Activated CD4-positive, alpha-beta T cell treated with anti-CD3 and anti-CD28 coated beads, Interleukin-2, amount 50 U/mL, for 4 hours (primary cell): Measurements from ENCODE around the gene KRR1.
"Not testable (repeated sequence)": the region's sequence is repeated elsewhere in the genome, so short reads cannot be mapped to it uniquely, and the experiment has no call there.

Source experiments
- DNase-seq, 2 experiments: peaks; one replicate each; pipeline ENCODE4 v3.0.0-alpha.2; 2020

Gene KRR1

DNA sequence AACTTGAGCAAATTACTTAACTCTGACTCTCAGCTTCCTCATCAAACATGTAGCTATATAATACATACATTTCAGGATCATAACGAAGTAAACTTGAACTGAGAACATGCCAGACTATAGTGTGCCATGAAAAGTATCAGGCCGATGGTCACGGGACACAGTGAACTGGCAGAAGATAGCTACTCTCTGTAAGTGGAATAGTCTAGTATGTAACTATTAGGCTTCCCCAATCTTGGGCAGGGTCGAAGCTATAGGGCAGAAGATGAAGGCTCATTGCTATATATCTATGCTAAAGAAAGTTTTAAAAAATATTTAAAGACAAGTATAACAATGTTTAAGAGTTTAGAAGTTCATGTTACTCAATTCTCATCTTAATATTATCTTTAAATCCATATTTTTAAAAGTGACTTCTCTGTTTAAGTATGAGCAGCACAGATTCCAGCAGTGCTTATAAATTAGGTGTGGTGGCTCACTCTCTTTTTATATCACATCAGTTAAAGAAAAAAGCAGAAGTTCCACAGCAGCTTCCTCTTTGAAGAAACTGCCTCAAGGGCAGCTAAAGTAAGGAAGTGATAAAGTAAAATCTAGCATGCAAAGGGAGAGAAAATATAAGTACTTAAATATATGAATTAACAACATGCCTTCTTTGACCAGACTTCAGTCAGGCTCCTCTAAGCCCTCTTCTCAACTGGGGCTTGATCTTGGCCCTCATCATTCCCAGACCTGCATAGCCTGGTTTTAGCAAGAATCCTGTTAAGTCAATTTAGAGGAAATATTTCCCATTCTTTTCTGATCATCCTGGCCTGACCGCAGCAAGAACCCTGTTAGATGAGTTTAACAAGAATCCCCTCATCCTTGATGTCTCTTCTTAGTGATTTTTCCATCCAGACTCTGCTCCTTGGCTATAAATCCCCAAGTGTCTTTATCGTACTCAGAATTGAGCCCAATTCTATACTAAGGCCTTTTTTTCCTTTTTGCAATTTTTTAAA is 39.2 kb downstream of the KRR1 start:
- no peak for DNase-seq

DNA sequence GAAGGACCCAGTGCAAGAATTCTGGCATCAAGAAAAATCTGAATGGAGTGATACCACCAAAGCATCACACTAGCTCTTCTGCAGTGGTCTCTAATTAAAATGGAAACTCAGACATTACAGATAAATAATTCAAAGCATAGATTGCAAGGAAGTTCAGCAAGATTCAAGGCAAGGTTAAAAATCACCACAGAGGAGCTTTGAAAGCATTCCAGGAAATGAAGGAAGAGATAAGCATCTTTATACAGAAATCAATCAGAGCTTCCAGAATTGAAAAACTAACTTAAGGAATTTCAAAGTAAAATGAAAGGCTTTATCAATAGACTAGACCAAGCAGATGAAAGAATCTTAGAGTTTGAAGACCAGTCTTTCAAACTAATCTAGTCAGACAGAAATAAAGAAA is 51.2 kb downstream of the KRR1 start:
- no peak for DNase-seq

DNA sequence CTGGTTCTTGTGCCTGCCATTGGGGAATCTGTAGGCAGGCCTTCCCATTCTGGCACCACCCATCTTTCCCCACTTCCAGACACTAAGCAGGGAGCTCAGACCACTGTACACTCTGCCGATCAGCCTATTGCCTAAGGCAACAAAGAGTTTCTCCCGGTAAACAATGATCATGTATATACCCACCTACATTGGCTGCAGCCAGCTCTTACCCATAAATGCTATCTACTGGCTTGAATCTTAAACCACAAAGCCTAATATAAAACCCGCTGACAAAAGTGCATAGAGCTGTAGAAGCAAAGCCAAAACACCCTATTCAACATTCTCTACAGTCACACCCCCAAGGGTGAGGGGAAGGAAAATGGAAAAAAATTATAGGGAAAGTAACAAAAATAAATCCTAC is 51.7 kb downstream of the KRR1 start:
- no peak for DNase-seq

GRCh38 chr12:75457866-75458265 is 53.5 kb downstream of the KRR1 start:
- DNase-seq = not testable (repeated sequence)

DNA sequence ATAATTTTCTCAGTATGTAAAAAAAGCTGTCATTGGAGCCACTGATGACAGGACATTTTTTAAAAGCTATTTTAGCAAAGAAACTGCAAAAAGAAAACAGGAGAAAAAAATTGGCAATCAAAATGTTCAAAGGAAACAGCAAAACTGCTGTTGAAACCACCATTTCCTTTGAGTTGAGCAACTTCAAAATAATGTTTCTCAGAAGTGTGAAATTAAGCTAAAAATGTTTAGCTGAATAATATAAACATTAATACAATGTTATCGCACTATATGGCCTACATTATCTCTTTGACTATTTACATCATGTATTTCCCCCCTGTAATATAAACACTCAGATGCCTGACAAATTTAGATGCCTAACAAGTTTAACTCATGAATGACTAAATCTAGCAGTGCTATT is 54.2 kb downstream of the KRR1 start:
- no peak for DNase-seq

DNA sequence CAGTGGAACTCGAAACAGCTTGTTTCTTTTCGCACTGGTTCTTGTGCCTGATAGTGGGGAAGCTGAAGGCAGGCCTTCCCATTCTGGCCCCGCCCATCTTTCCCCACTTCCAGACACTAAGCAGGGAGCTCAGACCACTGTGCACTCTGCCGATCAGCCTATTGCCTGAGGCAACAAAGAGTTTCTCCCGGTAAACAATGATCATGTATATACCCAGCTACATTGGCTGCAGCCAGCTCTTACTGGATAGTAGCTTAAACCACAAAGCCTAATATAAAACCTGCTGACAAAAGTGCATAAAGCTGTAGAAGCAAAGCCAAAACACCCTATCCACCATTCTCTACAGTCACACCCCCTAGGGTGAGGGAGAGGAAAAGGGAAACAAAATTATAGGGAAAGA is 55.6 kb downstream of the KRR1 start:
- DNase-seq = no peak

GRCh38 chr12:75452675-75453330 is 58.6 kb downstream of the KRR1 start:
- no peak for DNase-seq

- no peak for DNase-seq
Measured at GRCh38 chr12:75447691-75448393, 63.6 kb downstream of the KRR1 start.

GRCh38 chr12:75446857-75447256 is 64.6 kb downstream of the KRR1 start:
- DNase-seq = no peak

GRCh38 chr12:75445137-75445507 is 66.3 kb downstream of the KRR1 start:
- not testable (repeated sequence) for DNase-seq

DNA sequence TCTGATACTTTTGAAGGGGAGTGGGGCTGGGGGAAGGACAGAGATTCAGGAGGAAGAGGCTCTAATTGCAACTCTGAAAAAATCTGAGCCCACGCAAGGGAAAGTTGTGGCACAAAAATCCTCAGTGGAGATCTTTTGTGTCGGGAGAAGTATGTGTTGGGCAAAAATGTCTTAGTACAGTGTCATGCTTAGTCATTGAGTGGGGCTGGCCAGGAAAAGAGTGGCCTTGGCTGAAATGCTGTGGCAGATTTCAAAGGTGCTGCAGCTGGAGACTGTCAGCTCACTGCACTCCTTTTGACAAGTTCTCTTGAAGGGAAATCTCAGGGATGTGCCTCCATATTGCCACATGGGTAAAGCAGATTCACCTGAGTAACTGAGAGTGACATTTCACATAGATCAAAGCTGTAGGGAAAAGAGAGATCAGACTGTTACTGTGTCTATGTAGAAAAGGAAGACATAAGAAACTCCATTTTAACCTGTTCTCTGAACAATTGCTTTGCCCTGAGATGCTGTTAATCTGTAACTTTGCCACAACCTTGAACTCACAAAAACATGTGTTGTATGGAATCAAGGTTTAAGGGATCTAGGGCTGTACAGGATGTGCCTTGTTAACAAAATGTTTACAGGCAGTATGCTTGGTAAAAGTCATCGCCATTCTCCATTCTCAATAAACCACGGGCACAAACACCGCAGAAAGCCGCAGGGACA is 66.8 kb downstream of the KRR1 start:
- DNase-seq = no peak

- no peak for DNase-seq
Measured at GRCh38 chr12:75443709-75444108, 67.7 kb downstream of the KRR1 start.

DNA sequence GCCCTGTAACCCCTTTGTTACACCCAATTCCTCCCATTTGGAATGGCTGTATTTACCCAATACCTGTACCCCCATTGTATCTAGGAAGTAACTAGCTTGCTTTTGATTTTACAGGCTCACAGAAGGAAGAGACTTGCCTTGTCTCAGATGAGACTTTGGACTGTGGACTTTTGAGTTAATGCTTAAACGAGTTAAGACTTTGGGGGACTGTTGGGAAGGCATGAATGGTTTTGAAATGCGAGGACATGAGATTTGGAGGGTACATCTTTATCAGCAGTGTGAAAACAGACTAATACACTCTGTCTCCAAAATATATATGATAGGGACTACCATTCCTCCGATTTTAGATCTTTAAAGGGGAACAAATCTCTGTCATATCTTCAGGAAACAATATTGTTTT is 69.0 kb downstream of the KRR1 start:
- DNase-seq = not testable (repeated sequence)

DNA sequence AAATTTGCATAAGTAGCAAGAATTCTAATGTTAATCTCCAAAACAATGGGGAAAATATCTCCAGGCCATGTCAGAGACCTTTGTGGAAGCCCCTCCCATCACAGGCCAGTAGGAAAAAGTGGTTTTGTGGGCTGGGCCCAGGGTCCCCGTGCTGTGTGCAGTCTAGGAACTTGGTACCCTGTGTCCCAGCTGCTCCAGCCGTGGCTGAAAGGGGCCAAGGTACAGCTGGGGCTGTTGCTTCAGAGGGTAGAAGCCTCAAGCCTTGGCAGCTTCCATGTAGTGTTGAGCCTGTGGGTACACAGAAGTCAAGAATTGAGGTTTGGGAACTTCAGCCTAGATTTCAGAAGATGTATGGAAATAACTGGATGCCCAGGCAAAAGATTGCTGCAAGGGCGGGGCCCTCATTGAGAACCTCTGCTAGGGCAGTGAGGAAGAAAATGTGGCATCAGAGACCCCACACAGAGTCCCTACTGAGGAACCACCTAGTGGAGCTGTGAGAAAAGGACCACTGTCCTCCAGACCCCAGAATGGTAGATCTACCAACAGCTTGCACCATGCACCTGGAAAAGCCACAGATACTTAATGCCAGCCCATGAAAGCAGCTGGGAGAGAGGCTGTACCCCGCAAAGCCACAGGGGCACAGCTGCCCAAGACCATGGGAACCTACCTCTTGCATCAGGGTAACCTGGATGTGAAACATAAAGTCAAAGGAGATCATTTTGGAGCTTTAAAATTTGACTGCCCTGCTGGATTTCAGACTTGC is 69.5 kb downstream of the KRR1 start:
- DNase-seq = not testable (repeated sequence)
